ENCODE results near the gene BBS9. TPM values are rescaled to one million over a fixed set of nuclear protein-coding genes. Genes with fewer than 3 reads are reported as not detected.
"Not testable (repeated sequence)": the region's sequence is repeated elsewhere in the genome, so short reads cannot be mapped to it uniquely, and the experiment has no call there.

Gene BBS9
- total and polyA plus RNA-seq, 5 experiments from 2014 or later: 11.2 to 31.8 (median 12.7) TPM

GRCh38 chr7:33472348-33473025, 343.1 kb downstream of the BBS9 start:
- Mint-ChIP-seq H3K9me3 (peaks cover 2 to 18% (median 7%) of the 10 kb centered on the region in 9 donors), H3K27me3 (no peaks in the 10 kb centered on the region), H3K27ac (no peak overlapping the region), H3K4me1 (peaks cover 0 to 1% (median 0%) of the 10 kb centered on the region in 4 donors), H3K36me3 (peaks cover 15 to 32% (median 16%) of the 10 kb centered on the region in 3 donors), H3K4me3 (no peak overlapping the region)
- POLR2A ChIA-PET: no interaction called here
- ATAC-seq (no peak), DNase-seq (no peak)

- DNase-seq (no peak), ATAC-seq (no peak)
- H3K4me3 Mint-ChIP-seq: no peak overlapping the region
- H3K9me3 Mint-ChIP-seq: peaks cover 5 to 24% (median 18%) of the 10 kb centered on the region in 9 donors
- POLR2A ChIA-PET: no interaction called here
- H3K27ac Mint-ChIP-seq: no peak overlapping the region
- no peaks in the 10 kb centered on the region for H3K27me3 Mint-ChIP-seq
- H3K36me3 Mint-ChIP-seq: peaks cover 9 to 31% (median 25%) of the 10 kb centered on the region in 3 donors
- H3K4me1 Mint-ChIP-seq: peaks cover 0 to 4% (median under 1%) of the 10 kb centered on the region in 4 donors
These were observed 348.5 kb downstream of the BBS9 start for GRCh38 chr7:33477719-33478480.

GRCh38 chr7:33484476-33484875, 355.1 kb downstream of the BBS9 start:
- H3K27ac Mint-ChIP-seq, ATAC-seq, H3K4me3 Mint-ChIP-seq, POLR2A ChIA-PET, DNase-seq, H3K4me1 Mint-ChIP-seq, H3K27me3 Mint-ChIP-seq: not testable (repeated sequence)
- Mint-ChIP-seq H3K36me3 (peaks cover 6 to 37% (median 23%) of the 10 kb centered on the region in 3 donors), H3K9me3 (peaks cover 0 to 25% (median 9%) of the 10 kb centered on the region in 9 donors)

GRCh38 chr7:33485747-33486493, 356.6 kb downstream of the BBS9 start:
- POLR2A ChIA-PET: no interaction called here
- no peak for DNase-seq
- Mint-ChIP-seq H3K27me3 (no peaks in the 10 kb centered on the region), H3K36me3 (peaks cover 2 to 30% (median 15%) of the 10 kb centered on the region in 3 donors), H3K4me3 (no peak overlapping the region), H3K9me3 (peaks cover 0 to 16% (median 5%) of the 10 kb centered on the region in 9 donors), H3K4me1 (peaks cover 0 to 4% (median 0%) of the 10 kb centered on the region in 4 donors), H3K27ac (no peak overlapping the region)
- no peak for ATAC-seq

DNA sequence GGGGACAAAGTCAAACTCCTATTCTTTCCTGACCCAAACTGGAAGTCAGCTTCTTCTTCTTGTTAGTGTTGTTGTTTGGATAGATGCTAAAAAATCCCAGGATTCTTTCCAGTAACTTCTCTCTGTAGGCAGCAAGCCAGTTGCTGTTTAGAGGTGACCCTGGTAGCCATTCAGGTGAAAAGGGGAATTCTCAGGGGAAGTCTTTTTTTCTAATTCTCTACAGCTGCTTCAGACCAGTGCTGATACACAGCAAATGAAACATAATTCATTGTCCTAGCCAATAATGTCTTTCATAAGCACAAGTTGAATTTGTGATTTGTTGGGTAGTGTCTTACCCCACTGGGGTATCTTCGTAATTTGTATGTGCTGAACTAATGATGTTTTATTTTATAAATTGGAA, 357.3 kb downstream of the BBS9 start:
- POLR2A ChIA-PET: no interaction called here
- ATAC-seq: no peak
- no peaks in the 10 kb centered on the region for H3K27me3 Mint-ChIP-seq
- peaks cover 2 to 28% (median 13%) of the 10 kb centered on the region in 3 donors for H3K36me3 Mint-ChIP-seq
- DNase-seq: no peak
- peaks cover 0 to 4% (median 0%) of the 10 kb centered on the region in 4 donors for H3K4me1 Mint-ChIP-seq
- peaks cover 0 to 10% (median 5%) of the 10 kb centered on the region in 9 donors for H3K9me3 Mint-ChIP-seq
- no peak overlapping the region for H3K4me3 Mint-ChIP-seq
- no peak overlapping the region for H3K27ac Mint-ChIP-seq

DNA sequence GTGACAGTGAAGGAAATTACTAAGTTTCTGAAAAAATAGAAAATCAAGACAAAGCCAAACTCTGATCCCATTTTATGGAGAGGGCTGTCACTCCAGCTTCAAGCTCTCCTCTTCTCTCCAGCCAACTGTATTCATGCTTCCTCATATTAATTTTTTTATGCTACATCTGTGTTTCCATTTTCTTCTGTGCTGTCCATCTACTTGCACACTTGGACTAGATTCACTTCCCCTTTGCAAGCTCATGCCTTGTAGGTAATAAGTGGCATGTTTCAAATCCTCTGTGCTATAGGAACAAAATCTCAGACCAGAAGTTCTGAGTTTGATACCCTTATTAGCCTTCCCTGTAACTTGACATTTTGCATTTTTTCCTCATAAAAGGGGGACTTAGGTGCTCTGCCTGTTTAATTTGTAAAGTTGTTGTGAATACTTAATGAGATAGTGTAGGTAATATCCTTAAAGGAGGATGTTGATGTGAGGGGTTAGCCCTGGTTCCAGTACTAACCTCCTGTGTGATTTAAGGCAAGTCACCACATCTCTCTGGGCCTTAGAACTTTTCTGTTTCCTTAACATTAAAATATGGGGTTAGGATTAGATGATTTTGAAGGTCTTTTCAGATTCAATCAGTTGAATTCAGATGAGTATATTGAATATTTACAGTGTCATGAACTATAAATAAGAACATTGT, 358.8 kb downstream of the BBS9 start:
- H3K4me3 Mint-ChIP-seq: no peak overlapping the region
- H3K27ac Mint-ChIP-seq: peak overlapping the region in 1 of 10 donors; percentile 3
- POLR2A ChIA-PET: no interaction called here
- no peak for DNase-seq
- H3K27me3 Mint-ChIP-seq: no peaks in the 10 kb centered on the region
- peaks cover 0 to 6% (median 0%) of the 10 kb centered on the region in 4 donors for H3K4me1 Mint-ChIP-seq
- peaks cover 2 to 20% (median 7%) of the 10 kb centered on the region in 3 donors for H3K36me3 Mint-ChIP-seq
- ATAC-seq: no peak
- peaks cover 0 to 8% (median 3%) of the 10 kb centered on the region in 9 donors for H3K9me3 Mint-ChIP-seq

- DNase-seq (no peak), ATAC-seq (no peak)
- Mint-ChIP-seq H3K27me3 (no peaks in the 10 kb centered on the region), H3K4me1 (peaks cover 0 to 2% (median 0%) of the 10 kb centered on the region in 4 donors), H3K9me3 (no peaks in the 10 kb centered on the region), H3K36me3 (peaks cover 0 to 4% (median 0%) of the 10 kb centered on the region in 3 donors), H3K27ac (no peak overlapping the region), H3K4me3 (no peak overlapping the region)
- POLR2A ChIA-PET: no interaction called here
These were observed 365.1 kb downstream of the BBS9 start for GRCh38 chr7:33494474-33494873.

GRCh38 chr7:33495207-33495606, 365.8 kb downstream of the BBS9 start:
- Mint-ChIP-seq H3K9me3 (no peaks in the 10 kb centered on the region), H3K27ac (no peak overlapping the region), H3K36me3 (peaks cover 0 to 3% (median 0%) of the 10 kb centered on the region in 3 donors), H3K4me3 (no peak overlapping the region), H3K4me1 (peaks cover 0 to 2% (median 0%) of the 10 kb centered on the region in 4 donors), H3K27me3 (no peaks in the 10 kb centered on the region)
- no peak for DNase-seq
- no peak for ATAC-seq
- POLR2A ChIA-PET: no interaction called here

- Mint-ChIP-seq H3K9me3 (no peaks in the 10 kb centered on the region), H3K27me3 (no peaks in the 10 kb centered on the region), H3K27ac (no peak overlapping the region)
These were observed 367.7 kb downstream of the BBS9 start for GRCh38 chr7:33497051-33497450.

GRCh38 chr7:33500703-33501701, 371.6 kb downstream of the BBS9 start:
- Mint-ChIP-seq H3K4me3 (no peak overlapping the region), H3K27me3 (no peaks in the 10 kb centered on the region), H3K36me3 (peaks cover 0 to 15% (median 11%) of the 10 kb centered on the region in 3 donors), H3K27ac (peak overlapping the region in 1 of 10 donors; percentile 29), H3K4me1 (no peaks in the 10 kb centered on the region), H3K9me3 (no peaks in the 10 kb centered on the region)
- POLR2A ChIA-PET: no interaction called here
- no peak for ATAC-seq
- no peak for DNase-seq

More at GRCh38 chr7:33497051-33497450, 367.7 kb downstream of the BBS9 start:
- Mint-ChIP-seq H3K4me3 (no peak overlapping the region), H3K4me1 (peaks cover 0 to 2% (median 0%) of the 10 kb centered on the region in 4 donors), H3K36me3 (peaks cover 0 to 3% (median 0%) of the 10 kb centered on the region in 3 donors)
- no peak for ATAC-seq
- POLR2A ChIA-PET: no interaction called here
- no peak for DNase-seq

GRCh38 chr7:33503014-33503413, 373.6 kb downstream of the BBS9 start:
- Mint-ChIP-seq H3K27ac (no peak overlapping the region), H3K4me3 (no peak overlapping the region), H3K27me3 (no peaks in the 10 kb centered on the region), H3K9me3 (no peaks in the 10 kb centered on the region), H3K36me3 (peaks cover 6 to 30% (median 26%) of the 10 kb centered on the region in 3 donors), H3K4me1 (no peaks in the 10 kb centered on the region)
- POLR2A ChIA-PET: no interaction called here
- ATAC-seq (no peak), DNase-seq (no peak)

All from naive thymus-derived CD8-positive, alpha-beta T cell (primary cell).